Measurements from ENCODE around the gene PAIP1.
"Not testable (repeated sequence)": the region's sequence is repeated elsewhere in the genome, so short reads cannot be mapped to it uniquely, and the experiment has no call there.

The PAIP1 gene

GRCh38 chr5:43556857-43557542, at the start of gene PAIP1:
Gene PAIP1 (minus strand): TSS chr5:43557077. CDS start chr5:43556846, 231 bp downstream.
- peak; percentile 65 for DNase-seq (ENCODE audit: low read depth)

GRCh38 chr5:43606351-43606750, 49.5 kb upstream of the PAIP1 start:
- no peak for DNase-seq (ENCODE audit: low read depth)

GRCh38 chr5:43604699-43605098, 47.8 kb upstream of the PAIP1 start:
- no peak for DNase-seq (ENCODE audit: low read depth)

- DNase-seq (ENCODE audit: low read depth), result peak; percentile 29
Observed at GRCh38 chr5:43603344-43604217, 46.7 kb upstream of the PAIP1 start.

GRCh38 chr5:43602461-43603343, 45.8 kb upstream of the PAIP1 start, which contains the start of gene NNT:
Gene NNT (plus strand): TSS chr5:43603180. CDS start chr5:43609196, 6,016 bp downstream.
- DNase-seq (ENCODE audit: low read depth), result peak; percentile 53

DNA sequence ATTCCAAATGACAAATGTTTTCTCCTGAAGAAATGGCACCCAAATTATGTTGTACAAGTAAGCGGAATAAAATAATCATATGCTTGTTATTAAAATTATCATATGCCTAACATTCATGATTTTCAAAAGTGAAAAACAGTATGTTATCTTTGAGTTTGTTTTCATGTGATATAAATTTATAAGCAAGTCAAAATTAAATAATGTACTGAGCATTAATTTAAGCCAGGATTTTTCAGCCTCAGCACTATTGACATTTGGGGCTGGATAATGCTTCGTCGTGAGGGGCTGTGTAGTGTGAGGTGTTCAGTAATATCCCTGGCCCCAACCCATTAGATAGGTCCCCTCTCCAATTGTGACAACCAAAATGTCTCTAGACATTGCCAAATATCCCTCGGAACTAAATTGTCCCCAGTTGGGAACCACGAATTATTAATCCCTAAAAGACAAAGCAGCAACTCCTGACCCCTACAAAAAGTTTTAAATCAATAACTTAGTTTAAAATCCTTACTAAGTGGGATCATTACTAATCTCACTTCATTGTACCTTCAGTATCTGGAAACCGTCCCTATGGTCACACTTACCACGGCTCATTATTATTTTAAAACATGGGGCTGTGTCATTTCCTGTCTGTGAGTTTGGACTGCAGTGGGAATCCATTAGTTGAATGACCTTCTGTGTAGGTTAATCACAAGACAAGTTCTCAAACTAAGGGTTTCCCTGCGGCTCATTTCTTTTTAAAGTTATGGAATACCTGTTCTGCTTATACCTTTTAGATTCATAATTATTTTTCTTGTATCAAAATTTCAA, 44.8 kb upstream of the PAIP1 start:
- DNase-seq (ENCODE audit: low read depth), result no peak

DNA sequence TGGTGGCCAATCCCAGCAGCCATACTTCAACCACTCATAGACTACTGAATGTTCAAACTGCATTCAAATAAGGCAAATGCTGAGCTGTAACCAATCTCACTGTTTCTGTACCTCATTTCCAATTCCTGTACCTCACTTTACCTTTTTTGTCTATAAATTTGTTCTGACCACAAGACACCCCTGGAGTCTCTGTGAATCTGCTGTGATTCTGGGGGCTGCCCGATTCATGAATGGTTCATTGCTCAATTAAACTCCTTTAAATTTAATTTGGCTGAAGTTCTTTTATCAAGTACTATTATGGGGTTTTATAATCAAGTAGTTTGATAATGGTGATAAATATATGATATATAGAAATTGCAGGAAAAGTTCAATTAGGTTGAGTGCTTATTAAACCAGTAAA, 42.0 kb upstream of the PAIP1 start:
- DNase-seq (ENCODE audit: low read depth), result not testable (repeated sequence)

- DNase-seq (ENCODE audit: low read depth), result no peak
Observed at GRCh38 chr5:43592363-43592762, 35.5 kb upstream of the PAIP1 start.

GRCh38 chr5:43590700-43591099, 33.8 kb upstream of the PAIP1 start:
- no peak for DNase-seq (ENCODE audit: low read depth)

DNA sequence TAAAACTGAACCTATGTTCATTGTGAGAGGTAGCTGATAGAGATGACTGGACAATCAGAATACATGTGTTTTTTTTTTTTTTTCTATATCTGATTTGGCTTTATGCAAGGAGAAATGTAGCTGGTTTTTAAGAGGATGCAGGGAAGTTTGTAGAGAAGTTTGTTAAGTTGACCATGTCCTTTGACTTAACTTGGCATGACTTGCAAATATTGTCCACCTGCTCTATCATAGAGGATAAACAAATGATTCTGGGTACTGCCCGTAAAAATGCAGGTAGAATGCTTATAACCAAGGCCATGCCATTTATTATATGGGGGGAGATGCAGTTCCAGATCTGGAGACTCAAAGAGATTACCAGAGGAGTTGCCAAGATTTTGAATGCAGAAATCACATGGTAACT, 32.4 kb upstream of the PAIP1 start:
- DNase-seq (ENCODE audit: low read depth), result no peak

- DNase-seq (ENCODE audit: low read depth), result no peak
Observed at GRCh38 chr5:43588842-43589241, 32.0 kb upstream of the PAIP1 start.

GRCh38 chr5:43584166-43584699, 27.4 kb upstream of the PAIP1 start:
- DNase-seq (ENCODE audit: low read depth), result no peak

- no peak for DNase-seq (ENCODE audit: low read depth)
Observed at GRCh38 chr5:43583724-43584123, 26.8 kb upstream of the PAIP1 start.

- no peak for DNase-seq (ENCODE audit: low read depth)
Observed at GRCh38 chr5:43582082-43583005, 25.5 kb upstream of the PAIP1 start.

- no peak for DNase-seq (ENCODE audit: low read depth)
Observed at GRCh38 chr5:43581398-43581797, 24.5 kb upstream of the PAIP1 start.

- not testable (repeated sequence) for DNase-seq (ENCODE audit: low read depth)
Observed at GRCh38 chr5:43580402-43581210, 23.7 kb upstream of the PAIP1 start.

DNA sequence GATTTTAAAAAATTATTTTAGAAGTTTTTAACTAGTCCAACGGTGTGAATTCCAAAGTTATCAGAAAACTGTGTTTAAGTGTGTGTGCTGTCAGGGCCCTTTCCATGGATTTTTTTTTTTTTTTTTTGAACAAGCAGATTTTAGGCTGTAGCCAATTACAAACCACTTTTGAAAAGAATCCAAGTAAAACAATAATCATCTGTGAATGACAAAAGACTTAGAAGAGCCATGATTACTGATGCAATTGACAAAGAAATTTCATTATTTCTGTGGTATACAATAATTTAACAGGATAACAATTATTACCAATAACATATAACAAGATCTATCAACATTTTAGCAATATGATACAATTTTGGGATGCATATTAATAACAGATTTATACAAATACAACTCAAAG, 16.2 kb upstream of the PAIP1 start:
- DNase-seq (ENCODE audit: low read depth), result no peak

GRCh38 chr5:43572357-43572756, 15.5 kb upstream of the PAIP1 start:
- DNase-seq (ENCODE audit: low read depth), result no peak

DNA sequence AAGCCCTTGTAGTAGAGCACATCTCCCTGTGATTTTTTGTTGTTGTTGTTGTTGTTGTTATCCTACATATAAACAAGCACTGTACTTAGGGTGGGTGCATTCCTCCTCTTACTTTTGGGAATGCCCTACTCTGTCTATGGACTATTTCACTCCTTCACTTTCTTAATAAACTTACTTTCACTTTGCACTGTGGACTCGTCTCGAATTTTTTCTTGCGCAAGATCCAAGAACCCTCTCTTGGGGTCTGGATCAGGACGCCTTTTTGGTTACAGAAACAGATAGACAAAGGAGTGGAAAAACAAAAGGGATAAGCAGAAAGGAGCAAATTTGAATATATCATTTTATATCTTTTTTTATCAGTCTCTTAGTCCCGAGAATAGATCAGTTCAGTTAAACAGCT, 14.4 kb upstream of the PAIP1 start:
- DNase-seq (ENCODE audit: low read depth), result no peak
